HG03354 (cell line): ENCODE data around the gene ZNF610.

Source experiments
- ATAC-seq: cut with Tn5 transposase; IDR thresholded peaks from one replicate; pipeline ENCODE4 v1.9.1; 2021; ENCODE audit warnings: mild to moderate bottlenecking; ENCODE audit not compliant: unreplicated experiment, poor library complexity, severe bottlenecking

ZNF610 gene

DNA sequence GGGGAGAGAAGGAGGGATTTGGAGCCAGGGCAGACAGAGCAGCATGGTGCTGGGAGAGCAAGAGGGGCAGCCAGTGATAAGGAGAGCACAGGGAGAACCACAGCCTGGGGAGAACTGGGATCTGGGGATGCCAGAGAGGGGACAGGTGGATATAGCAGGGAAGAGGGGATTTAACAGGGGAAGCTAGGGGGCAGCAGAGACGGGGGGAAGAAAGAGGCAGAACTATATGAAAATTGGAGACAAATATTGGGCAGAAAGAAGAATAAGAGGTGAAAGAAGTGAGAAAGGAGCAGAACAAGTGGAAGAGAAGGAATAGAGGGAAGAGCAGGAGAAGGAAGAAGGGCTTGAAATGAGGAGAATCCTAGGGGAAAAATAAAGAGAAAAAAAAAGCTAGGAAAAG lies 55.1 kb downstream of the ZNF610 start:
- ATAC-seq: no peak

- peak; percentile 92 for ATAC-seq
Observed at GRCh38 chr19:52397310-52398080, 61.5 kb downstream of the ZNF610 start, which contains the start of gene ZNF528. Gene ZNF528, plus strand, starts transcription at chr19:52397849. Its CDS starts 4,165 bp downstream, at chr19:52402014.

- ATAC-seq: peak; percentile 28
Observed at GRCh38 chr19:52398081-52398441, 62.0 kb downstream of the ZNF610 start.

DNA sequence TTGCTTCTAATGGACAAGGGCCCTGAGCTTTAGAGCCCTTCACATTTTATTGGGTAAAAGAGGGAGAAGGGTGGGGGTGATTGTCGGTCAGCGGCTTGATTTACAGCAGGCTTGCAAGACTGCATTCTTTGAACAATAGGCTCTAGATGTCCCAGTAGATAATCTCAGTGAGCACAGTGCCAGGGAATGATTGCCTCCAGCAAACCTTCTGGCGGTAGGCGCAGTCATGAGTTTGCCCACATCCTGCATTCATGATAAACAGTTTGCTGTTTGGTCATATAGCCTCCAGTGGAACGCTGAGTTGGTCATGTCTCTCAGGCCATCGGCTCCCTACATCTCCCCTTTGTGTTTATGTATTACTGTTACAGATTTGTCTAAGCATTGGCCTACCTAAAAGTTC lies 74.2 kb downstream of the ZNF610 start:
- ATAC-seq: no peak

DNA sequence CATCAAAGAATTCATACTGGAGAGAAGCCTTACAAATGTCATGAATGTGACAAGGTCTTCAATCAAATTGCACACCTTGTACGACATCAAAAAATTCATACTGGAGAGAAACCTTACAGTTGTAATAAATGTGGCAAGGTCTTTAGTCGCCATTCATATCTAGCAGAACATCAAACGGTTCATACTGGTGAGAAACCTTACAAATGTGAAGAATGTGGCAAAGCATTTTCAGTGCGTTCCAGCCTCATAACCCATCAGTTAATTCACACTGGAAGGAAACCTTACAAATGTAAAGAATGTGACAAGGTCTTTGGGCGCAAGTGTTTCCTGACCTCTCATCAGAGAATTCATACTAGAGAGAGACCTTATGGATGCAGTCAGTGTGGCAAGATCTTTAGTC lies 79.7 kb downstream of the ZNF610 start:
- ATAC-seq: no peak
